GM18520 (cell line): ENCODE data around the gene CAMK2N2.
A peak's percentile ranks its signal among the peaks of the same experiment; 100 is the strongest.

Source experiments
- ATAC-seq: cut with Tn5 transposase; IDR thresholded peaks from one replicate; pipeline ENCODE4 v1.9.1; 2021; ENCODE audit not compliant: unreplicated experiment

The CAMK2N2 gene

GRCh38 chr3:184261270-184261853, at the start of gene CAMK2N2:
Gene CAMK2N2, minus strand, starts transcription at chr3:184261553. Its CDS starts 268 bp downstream, at chr3:184261285.
- ATAC-seq, result no peak

- ATAC-seq, result no peak
Observed at GRCh38 chr3:184308744-184309143, 47.4 kb upstream of the CAMK2N2 start.

- ATAC-seq, result no peak
Observed at GRCh38 chr3:184307915-184308314, 46.6 kb upstream of the CAMK2N2 start.

- ATAC-seq, result no peak
Observed at GRCh38 chr3:184306341-184306972, 45.1 kb upstream of the CAMK2N2 start.

- no peak for ATAC-seq
Observed at GRCh38 chr3:184305577-184305976, 44.2 kb upstream of the CAMK2N2 start.

GRCh38 chr3:184300378-184300720, 39.0 kb upstream of the CAMK2N2 start:
- no peak for ATAC-seq

GRCh38 chr3:184299488-184300377, 38.4 kb upstream of the CAMK2N2 start:
- no peak for ATAC-seq

GRCh38 chr3:184298759-184299487, 37.6 kb upstream of the CAMK2N2 start, which contains the start of gene PSMD2:
Gene PSMD2, plus strand, starts transcription at chr3:184299241. Its CDS starts 26 bp downstream, at chr3:184299267.
- ATAC-seq, result peak; percentile 95

- ATAC-seq, result no peak
Observed at GRCh38 chr3:184296616-184297015, 35.3 kb upstream of the CAMK2N2 start.

- no peak for ATAC-seq
Observed at GRCh38 chr3:184295771-184296170, 34.4 kb upstream of the CAMK2N2 start.

GRCh38 chr3:184291738-184292445, 30.5 kb upstream of the CAMK2N2 start:
- ATAC-seq, result no peak

- ATAC-seq, result no peak
Observed at GRCh38 chr3:184291044-184291737, 29.8 kb upstream of the CAMK2N2 start.

GRCh38 chr3:184290331-184290730, 29.0 kb upstream of the CAMK2N2 start:
- ATAC-seq, result no peak

GRCh38 chr3:184289426-184289938, 28.1 kb upstream of the CAMK2N2 start:
- no peak for ATAC-seq

GRCh38 chr3:184284696-184285095, 23.3 kb upstream of the CAMK2N2 start:
- ATAC-seq, result no peak

- ATAC-seq, result no peak
Observed at GRCh38 chr3:184283681-184284080, 22.3 kb upstream of the CAMK2N2 start.

GRCh38 chr3:184282941-184283340, 21.6 kb upstream of the CAMK2N2 start:
- ATAC-seq, result no peak

- ATAC-seq, result no peak
Observed at GRCh38 chr3:184277366-184277765, 16.0 kb upstream of the CAMK2N2 start.

GRCh38 chr3:184275961-184276910, 14.9 kb upstream of the CAMK2N2 start, which contains the start of gene ECE2:
Gene ECE2, plus strand, starts transcription at chr3:184276022. Its CDS starts 132 bp downstream, at chr3:184276154.
- ATAC-seq, result no peak
